BE2C (cell line): Measurements from ENCODE around the gene A2ML1.
A peak's percentile ranks its signal among the peaks of the same experiment; 100 is the strongest.

Experiments
- DNase-seq: peaks from one replicate; pipeline ENCODE4 v3.0.0-alpha.2; 2020
- H3K27me3 ChIP-seq: fragments of 250-450 bp; sonication (Bioruptor Pico); 2 replicates; pipeline ENCODE4 v1.5.1; 2020; ENCODE audit warnings: mild to moderate bottlenecking
- H3K36me3 ChIP-seq: fragments of 250-450 bp; sonication (Bioruptor Pico); 2 replicates; pipeline ENCODE4 v1.5.1; 2020; ENCODE audit warnings: mild to moderate bottlenecking
- H3K4me1 ChIP-seq: fragments of 250-450 bp; sonication (Bioruptor Pico); 2 replicates; pipeline ENCODE4 v1.5.1; 2020
- H3K4me3 ChIP-seq: 2 replicates; pipeline ENCODE4 v1.5.1; 2011; ENCODE audit warnings: low read depth, low read length
- H3K9me3 ChIP-seq: fragments of 250-450 bp; sonication (Bioruptor Pico); 2 replicates; pipeline ENCODE4 v1.5.1; 2020
- TF ChIP-seq, protein P1 (sequence below): IDR thresholded peaks from 2 replicates; pipeline ENCODE4 v1.5.1; 2012; ENCODE audit warnings: mild to moderate bottlenecking, low read depth, low read length

A2ML1 gene

DNA sequence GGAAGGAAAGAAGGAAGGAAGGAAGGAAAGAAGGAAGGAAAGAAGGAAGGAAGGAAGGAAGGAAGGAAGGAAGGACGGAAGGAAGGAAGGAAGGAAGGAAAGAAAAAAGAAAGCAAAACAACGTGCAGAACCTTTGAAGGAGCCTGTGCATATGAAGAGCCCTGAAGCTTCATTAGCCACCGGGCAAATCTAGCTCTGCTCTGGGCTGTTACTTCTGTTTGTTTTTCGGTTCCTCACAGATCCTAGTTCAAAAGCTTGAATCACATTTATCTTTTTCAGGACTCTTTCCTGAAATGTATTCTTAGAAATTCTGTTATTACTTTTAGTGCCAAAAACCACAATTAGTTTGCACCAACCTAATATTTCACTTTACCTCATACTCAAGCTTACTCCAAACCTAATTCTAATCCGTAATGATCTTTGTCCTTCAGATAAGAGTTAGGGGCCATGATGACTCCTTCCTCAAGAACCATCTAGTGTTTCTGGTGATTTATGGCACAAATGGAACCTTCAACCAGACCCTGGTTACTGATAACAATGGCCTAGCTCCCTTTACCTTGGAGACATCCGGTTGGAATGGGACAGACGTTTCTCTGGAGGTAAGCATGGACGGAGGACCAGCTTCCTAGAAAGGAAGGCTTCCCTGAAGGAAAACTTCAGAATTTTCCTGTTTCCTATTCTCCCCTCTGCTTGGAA lies 18.7 kb downstream of the A2ML1 start:
- Histone ChIP-seq H3K4me1 (no peaks in the 10 kb centered on the region), H3K4me3 (no peak overlapping the region), H3K36me3 (no peaks in the 10 kb centered on the region), H3K9me3 (no peaks in the 10 kb centered on the region), H3K27me3 (no peaks in the 10 kb centered on the region)
- DNase-seq: no peak
- TF ChIP-seq, protein P1, sequence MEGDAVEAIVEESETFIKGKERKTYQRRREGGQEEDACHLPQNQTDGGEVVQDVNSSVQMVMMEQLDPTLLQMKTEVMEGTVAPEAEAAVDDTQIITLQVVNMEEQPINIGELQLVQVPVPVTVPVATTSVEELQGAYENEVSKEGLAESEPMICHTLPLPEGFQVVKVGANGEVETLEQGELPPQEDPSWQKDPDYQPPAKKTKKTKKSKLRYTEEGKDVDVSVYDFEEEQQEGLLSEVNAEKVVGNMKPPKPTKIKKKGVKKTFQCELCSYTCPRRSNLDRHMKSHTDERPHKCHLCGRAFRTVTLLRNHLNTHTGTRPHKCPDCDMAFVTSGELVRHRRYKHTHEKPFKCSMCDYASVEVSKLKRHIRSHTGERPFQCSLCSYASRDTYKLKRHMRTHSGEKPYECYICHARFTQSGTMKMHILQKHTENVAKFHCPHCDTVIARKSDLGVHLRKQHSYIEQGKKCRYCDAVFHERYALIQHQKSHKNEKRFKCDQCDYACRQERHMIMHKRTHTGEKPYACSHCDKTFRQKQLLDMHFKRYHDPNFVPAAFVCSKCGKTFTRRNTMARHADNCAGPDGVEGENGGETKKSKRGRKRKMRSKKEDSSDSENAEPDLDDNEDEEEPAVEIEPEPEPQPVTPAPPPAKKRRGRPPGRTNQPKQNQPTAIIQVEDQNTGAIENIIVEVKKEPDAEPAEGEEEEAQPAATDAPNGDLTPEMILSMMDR: no peak

- TF ChIP-seq, protein P1: no peak
- Histone ChIP-seq H3K9me3 (no peaks in the 10 kb centered on the region), H3K4me1 (no peaks in the 10 kb centered on the region), H3K36me3 (no peaks in the 10 kb centered on the region), H3K27me3 (no peaks in the 10 kb centered on the region), H3K4me3 (no peak overlapping the region)
- no peak for DNase-seq
These were observed 19.4 kb downstream of the A2ML1 start for GRCh38 chr12:8841778-8842177.

GRCh38 chr12:8844665-8845064 lies 22.2 kb downstream of the A2ML1 start:
- Histone ChIP-seq H3K4me3 (peak overlapping the region; percentile 31), H3K27me3 (no peaks in the 10 kb centered on the region), H3K4me1 (no peaks in the 10 kb centered on the region), H3K9me3 (no peaks in the 10 kb centered on the region), H3K36me3 (no peaks in the 10 kb centered on the region)
- TF ChIP-seq, protein P1: no peak
- DNase-seq: peak; percentile 20

DNA sequence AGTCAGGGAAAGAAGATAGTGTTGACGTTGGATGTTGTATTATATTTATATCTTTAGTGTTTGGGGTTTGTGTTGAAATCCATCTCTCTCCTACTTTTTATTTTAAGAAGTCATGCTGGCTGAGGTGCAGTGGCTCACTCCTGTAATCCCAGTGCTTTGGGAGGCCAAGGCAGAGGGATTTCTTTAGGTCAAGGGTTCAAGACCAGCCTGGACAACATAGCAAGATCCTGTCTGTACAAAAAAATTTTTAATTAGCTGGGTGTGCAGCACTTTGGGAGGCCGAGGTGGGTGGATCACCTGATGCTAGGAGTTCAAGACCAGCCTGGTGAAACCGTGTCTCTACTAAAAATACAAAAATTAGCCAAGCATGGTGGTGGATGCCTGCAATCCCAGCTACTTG lies 23.9 kb downstream of the A2ML1 start:
- H3K27me3 ChIP-seq: no peaks in the 10 kb centered on the region
- TF ChIP-seq, protein P1: no peak
- H3K4me3 ChIP-seq: no peak overlapping the region
- DNase-seq: no peak
- no peaks in the 10 kb centered on the region for H3K36me3 ChIP-seq
- H3K9me3 ChIP-seq: no peaks in the 10 kb centered on the region
- no peaks in the 10 kb centered on the region for H3K4me1 ChIP-seq

GRCh38 chr12:8847435-8847834 lies 25.0 kb downstream of the A2ML1 start:
- Histone ChIP-seq H3K27me3 (no peaks in the 10 kb centered on the region), H3K4me3 (no peak overlapping the region), H3K36me3 (no peaks in the 10 kb centered on the region), H3K9me3 (no peaks in the 10 kb centered on the region), H3K4me1 (no peaks in the 10 kb centered on the region)
- no peak for DNase-seq
- TF ChIP-seq, protein P1: no peak

- no peaks in the 10 kb centered on the region for H3K9me3 ChIP-seq
- TF ChIP-seq, protein P1: no peak
- H3K4me1 ChIP-seq: no peaks in the 10 kb centered on the region
- H3K4me3 ChIP-seq: no peak overlapping the region
- DNase-seq: no peak
- no peaks in the 10 kb centered on the region for H3K27me3 ChIP-seq
- no peaks in the 10 kb centered on the region for H3K36me3 ChIP-seq
These were observed 27.5 kb downstream of the A2ML1 start for GRCh38 chr12:8849876-8850275.
